Astrocyte (in vitro differentiated cells and primary cell): ENCODE results near the gene SSBP2. TPM values are rescaled to one million over a fixed set of nuclear protein-coding genes. Genes with fewer than 3 reads are reported as not detected.
A peak's percentile ranks its signal among the peaks of the same experiment; 100 is the strongest.

ENCODE experiments used
- DNase-seq: peaks from one replicate; pipeline ENCODE4 v3.0.0-alpha.2; 2010; ENCODE audit warnings: low read depth
- FAIRE-seq: peaks from 2 replicates; lab custom pipeline; 2011; peaks lifted over from hg19 to GRCh38; lab: Jason Lieb, UNC
- H2AFZ ChIP-seq: 2 replicates; pipeline ENCODE4 v1.6.0; 2012; ENCODE audit warnings: low read depth, low read length, inconsistent platforms
- H3K27ac ChIP-seq: 2 replicates; pipeline ENCODE4 v1.5.1; 2011; ENCODE audit warnings: low read depth, low read length, inconsistent platforms
- H3K27me3 ChIP-seq: 2 replicates; pipeline ENCODE4 v1.6.0; 2011; ENCODE audit warnings: low read length, inconsistent platforms; ENCODE audit not compliant: insufficient read depth
- H3K36me3 ChIP-seq: 2 replicates; pipeline ENCODE4 v1.5.1; 2011; ENCODE audit warnings: low read length, inconsistent platforms; ENCODE audit not compliant: insufficient read depth
- H3K4me1 ChIP-seq: 2 replicates; pipeline ENCODE4 v1.5.1; 2011; ENCODE audit warnings: low read length, inconsistent platforms; ENCODE audit not compliant: insufficient read depth
- H3K4me2 ChIP-seq: 2 replicates; pipeline ENCODE4 v1.6.0; 2012; ENCODE audit warnings: low read length, inconsistent platforms
- H3K4me3 ChIP-seq: 2 replicates; pipeline ENCODE4 v1.5.1; 2011; ENCODE audit warnings: low read depth, mild to moderate bottlenecking, low read length, inconsistent platforms; ENCODE audit not compliant: insufficient read depth
- H3K79me2 ChIP-seq: 2 replicates; pipeline ENCODE4 v1.6.0; 2012; ENCODE audit warnings: mild to moderate bottlenecking, low read length, inconsistent platforms; ENCODE audit not compliant: insufficient read depth
- H3K9ac ChIP-seq: 2 replicates; pipeline ENCODE4 v1.6.0; 2012; ENCODE audit warnings: mild to moderate bottlenecking, low read length, inconsistent platforms
- H3K9me3 ChIP-seq: 2 replicates; pipeline ENCODE4 v1.5.1; 2012; ENCODE audit warnings: low read depth, mild to moderate bottlenecking, low read length, inconsistent platforms; ENCODE audit not compliant: insufficient read depth
- H4K20me1 ChIP-seq: 2 replicates; pipeline ENCODE4 v1.6.0; 2012; ENCODE audit warnings: low read length, inconsistent platforms; ENCODE audit not compliant: insufficient read depth
- H3K27ac Mint-ChIP-seq: one replicate; pipeline ENCODE4 v1.8.0; 2021; ENCODE audit warnings: mild to moderate bottlenecking, mixed read lengths; ENCODE audit not compliant: unreplicated experiment
- H3K27me3 Mint-ChIP-seq: one replicate; pipeline ENCODE4 v1.8.0; 2021; ENCODE audit warnings: low read depth, mixed read lengths; ENCODE audit not compliant: unreplicated experiment
- H3K36me3 Mint-ChIP-seq: one replicate; pipeline ENCODE4 v1.8.0; 2021; ENCODE audit warnings: low read depth, mixed read lengths; ENCODE audit not compliant: unreplicated experiment
- H3K4me1 Mint-ChIP-seq: one replicate; pipeline ENCODE4 v1.8.0; 2021; ENCODE audit warnings: low read depth, mixed read lengths; ENCODE audit not compliant: unreplicated experiment
- H3K4me3 Mint-ChIP-seq: one replicate; pipeline ENCODE4 v1.8.0; 2021; ENCODE audit warnings: mild to moderate bottlenecking, moderate library complexity, mixed read lengths; ENCODE audit not compliant: unreplicated experiment
- H3K9me3 Mint-ChIP-seq: one replicate; pipeline ENCODE4 v1.8.0; 2021; ENCODE audit warnings: mild to moderate bottlenecking, mixed read lengths; ENCODE audit not compliant: unreplicated experiment
- EZH2 ChIP-seq: IDR thresholded peaks from 2 replicates; pipeline ENCODE4 v1.6.1; 2012; ENCODE audit warnings: mild to moderate bottlenecking, low read length, inconsistent platforms; ENCODE audit not compliant: insufficient read depth
- total RNA-seq: library from RNA; stranded (reverse); gene quantifications from 2 replicates; pipeline ENCODE4 v1.2.1, GENCODE V29; 2021
- TF ChIP-seq, protein P1 (sequence below): IDR thresholded peaks from 2 replicates; pipeline ENCODE4 v1.5.1; 2011; ENCODE audit warnings: low read depth, mild to moderate bottlenecking, inconsistent platforms, low read length, moderate library complexity; ENCODE audit not compliant: insufficient read depth

Gene SSBP2
- total RNA-seq, 1 donor from 2014 or later, result 59.8 TPM

GRCh38 chr5:81773161-81773560 is 22.3 kb upstream of the SSBP2 start:
- no peaks in the 10 kb centered on the region for H3K27me3 ChIP-seq
- no peaks in the 10 kb centered on the region for H3K79me2 ChIP-seq
- no peak overlapping the region for H3K27ac Mint-ChIP-seq
- no peak overlapping the region for H3K9ac ChIP-seq
- DNase-seq, result no peak
- H3K36me3 Mint-ChIP-seq, result peaks cover 3% of the 10 kb centered on the region
- H3K4me1 Mint-ChIP-seq, result peaks cover 14% of the 10 kb centered on the region
- no peaks in the 10 kb centered on the region for H4K20me1 ChIP-seq
- no peak overlapping the region for H3K27ac ChIP-seq
- no peak overlapping the region for H3K4me3 Mint-ChIP-seq
- H3K4me1 ChIP-seq, result peaks cover 11% of the 10 kb centered on the region
- H3K9me3 Mint-ChIP-seq, result no peaks in the 10 kb centered on the region
- no peak for FAIRE-seq
- H3K9me3 ChIP-seq, result no peaks in the 10 kb centered on the region
- no peak overlapping the region for H2AFZ ChIP-seq
- no peak overlapping the region for H3K4me2 ChIP-seq
- H3K36me3 ChIP-seq, result no peaks in the 10 kb centered on the region
- no peaks in the 10 kb centered on the region for H3K27me3 Mint-ChIP-seq
- TF ChIP-seq, protein P1, sequence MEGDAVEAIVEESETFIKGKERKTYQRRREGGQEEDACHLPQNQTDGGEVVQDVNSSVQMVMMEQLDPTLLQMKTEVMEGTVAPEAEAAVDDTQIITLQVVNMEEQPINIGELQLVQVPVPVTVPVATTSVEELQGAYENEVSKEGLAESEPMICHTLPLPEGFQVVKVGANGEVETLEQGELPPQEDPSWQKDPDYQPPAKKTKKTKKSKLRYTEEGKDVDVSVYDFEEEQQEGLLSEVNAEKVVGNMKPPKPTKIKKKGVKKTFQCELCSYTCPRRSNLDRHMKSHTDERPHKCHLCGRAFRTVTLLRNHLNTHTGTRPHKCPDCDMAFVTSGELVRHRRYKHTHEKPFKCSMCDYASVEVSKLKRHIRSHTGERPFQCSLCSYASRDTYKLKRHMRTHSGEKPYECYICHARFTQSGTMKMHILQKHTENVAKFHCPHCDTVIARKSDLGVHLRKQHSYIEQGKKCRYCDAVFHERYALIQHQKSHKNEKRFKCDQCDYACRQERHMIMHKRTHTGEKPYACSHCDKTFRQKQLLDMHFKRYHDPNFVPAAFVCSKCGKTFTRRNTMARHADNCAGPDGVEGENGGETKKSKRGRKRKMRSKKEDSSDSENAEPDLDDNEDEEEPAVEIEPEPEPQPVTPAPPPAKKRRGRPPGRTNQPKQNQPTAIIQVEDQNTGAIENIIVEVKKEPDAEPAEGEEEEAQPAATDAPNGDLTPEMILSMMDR, result no peak
- no peak for TF ChIP-seq EZH2
- H3K4me3 ChIP-seq, result no peak overlapping the region

DNA sequence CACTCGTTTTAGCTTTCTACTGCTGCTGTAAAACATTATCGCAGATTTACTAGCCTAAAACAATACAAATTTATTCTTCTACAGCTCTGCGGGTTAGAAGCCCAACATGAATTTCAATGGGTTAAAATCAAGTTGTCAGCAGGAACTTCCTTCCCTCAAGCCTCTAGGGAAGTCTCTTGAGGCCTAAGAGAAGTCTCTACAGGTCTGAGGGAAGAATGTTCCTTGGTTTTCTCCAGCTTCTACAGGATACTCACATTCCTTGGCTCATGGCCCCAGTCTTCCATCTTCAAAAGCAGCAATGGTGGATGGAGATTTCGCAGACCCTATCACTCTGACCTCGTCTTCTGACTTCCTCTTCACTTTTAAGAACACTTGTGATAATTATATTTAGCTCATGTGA is 21.6 kb upstream of the SSBP2 start:
- no peaks in the 10 kb centered on the region for H3K27me3 Mint-ChIP-seq
- FAIRE-seq, result no peak
- H3K79me2 ChIP-seq, result no peaks in the 10 kb centered on the region

GRCh38 chr5:81768935-81769452 is 18.1 kb upstream of the SSBP2 start:
- H3K27ac ChIP-seq, result peak overlapping the region; percentile 68
- DNase-seq (peak; percentile 87), FAIRE-seq (peak; percentile 89)
- H3K79me2 ChIP-seq, result no peaks in the 10 kb centered on the region
- TF ChIP-seq EZH2, result no peak
- TF ChIP-seq, protein P1, result no peak
- no peaks in the 10 kb centered on the region for H4K20me1 ChIP-seq
- peak overlapping the region; percentile 42 for H2AFZ ChIP-seq
- Mint-ChIP-seq H3K27me3 (no peaks in the 10 kb centered on the region), H3K4me1 (peaks cover 20% of the 10 kb centered on the region), H3K4me3 (no peak overlapping the region), H3K9me3 (no peaks in the 10 kb centered on the region), H3K36me3 (peaks cover 3% of the 10 kb centered on the region), H3K27ac (peak overlapping the region; percentile 89)
- H3K9ac ChIP-seq, result peak overlapping the region; percentile 2
- no peaks in the 10 kb centered on the region for H3K36me3 ChIP-seq
- H3K4me1 ChIP-seq, result peaks cover 17% of the 10 kb centered on the region
- H3K4me3 ChIP-seq, result no peak overlapping the region
- no peaks in the 10 kb centered on the region for H3K9me3 ChIP-seq
- H3K27me3 ChIP-seq, result no peaks in the 10 kb centered on the region
- peak overlapping the region; percentile 41 for H3K4me2 ChIP-seq

More for the DNA sequence above, 21.6 kb upstream of the SSBP2 start:
- H3K36me3 Mint-ChIP-seq, result peaks cover 3% of the 10 kb centered on the region
- H3K9me3 Mint-ChIP-seq, result no peaks in the 10 kb centered on the region
- no peak overlapping the region for H3K27ac Mint-ChIP-seq
- TF ChIP-seq, protein P1, result no peak
- no peak for TF ChIP-seq EZH2
- Histone ChIP-seq H2AFZ (no peak overlapping the region), H3K9me3 (no peaks in the 10 kb centered on the region), H3K36me3 (no peaks in the 10 kb centered on the region), H3K4me1 (peaks cover 16% of the 10 kb centered on the region), H3K4me2 (no peak overlapping the region), H4K20me1 (no peaks in the 10 kb centered on the region), H3K4me3 (no peak overlapping the region), H3K9ac (no peak overlapping the region), H3K27me3 (no peaks in the 10 kb centered on the region), H3K27ac (no peak overlapping the region)
- peaks cover 20% of the 10 kb centered on the region for H3K4me1 Mint-ChIP-seq
- H3K4me3 Mint-ChIP-seq, result no peak overlapping the region
- no peak for DNase-seq
